ENCODE measurements around the gene RNF168. TPM values are rescaled to one million over a fixed set of nuclear protein-coding genes. Genes with fewer than 3 reads are reported as not detected.
"Not testable (repeated sequence)": the region's sequence is repeated elsewhere in the genome, so short reads cannot be mapped to it uniquely, and the experiment has no call there.

Gene RNF168
- total and polyA plus RNA-seq, 2 donors (not counting 1 experiment from before 2014, with no cell fraction given): 3.4 to 42.7 TPM

- no peaks in the 10 kb centered on the region for H4K20me1 ChIP-seq (ENCODE audit: control insufficient read depth, insufficient read depth, low read length, poor library complexity, severe bottlenecking)
- Mint-ChIP-seq H3K27me3 (no peaks in the 10 kb centered on the region), H3K4me3 (no peak overlapping the region), H3K4me1 (peaks cover 1% of the 10 kb centered on the region), H3K27ac (no peak overlapping the region), H3K9me3 (ENCODE audit: insufficient read depth) (no peaks in the 10 kb centered on the region)
- no peak overlapping the region for H3K9ac ChIP-seq (ENCODE audit: low read length)
- H2AFZ ChIP-seq (ENCODE audit: insufficient read depth, low read depth, low read length, poor library complexity, severe bottlenecking): no peak overlapping the region
- no peak overlapping the region for H3K4me2 ChIP-seq (replicated peaks; ENCODE audit: low read depth, low read length, poor library complexity, severe bottlenecking)
- POLR2A ChIA-PET: no interaction called here
- WGBS (ENCODE audit: insufficient coverage): 100% methylated on average over 4 of the region's 6 CpGs
- ATAC-seq (ENCODE audit: low read depth) (no peak), DNase-seq (no peak)
- H3K27me3 ChIP-seq (replicated peaks in 1 of 4; ENCODE audit: control extremely low read depth in 1 of 4, control insufficient read depth in 3 of 4, insufficient read depth in 4 of 4, low read length in 3 of 4): no peaks in the 10 kb centered on the region
- H3K36me3 ChIP-seq (replicated peaks in 1 of 2; ENCODE audit: control extremely low read depth in 1 of 2, control insufficient read depth in 1 of 2, extremely low read depth in 1 of 2, insufficient read depth in 2 of 2, low read length in 1 of 2): peaks cover 0 to 2% of the 10 kb centered on the region in 2 experiments
- CTCF ChIA-PET: interaction anchor here (0.7 kb wide), 1 partner anchor 291 kb away, joined by 3 read pairs; no protein-coding TSS in a partner anchor
- no peaks in the 10 kb centered on the region for H3K9me3 ChIP-seq (ENCODE audit: control extremely low read depth in 1 of 3, control insufficient read depth in 2 of 3, insufficient read depth in 1 of 3, low read length in 2 of 3)
- no peak overlapping the region for H3K4me3 ChIP-seq (ENCODE audit: control extremely low read depth in 1 of 5, extremely low read depth in 1 of 5, insufficient read depth in 1 of 5, low read depth in 2 of 5, low read length in 4 of 5)
- H3K27ac ChIP-seq (ENCODE audit: low read length in 2 of 2): no peak overlapping the region
- intact Hi-C loops (cut with micrococcal nuclease): no loop called here
- no peaks in the 10 kb centered on the region for H3K4me1 ChIP-seq (ENCODE audit: control insufficient read depth in 2 of 2, insufficient read depth in 2 of 2, low read length in 2 of 2)
- TF ChIP-seq EZH2 (IDR thresholded peaks at IDR 0.05; ENCODE audit: borderline replicate concordance, insufficient read depth, low read depth, low read length, poor library complexity, severe bottlenecking): no peak
- H3K79me2 ChIP-seq (ENCODE audit: control insufficient read depth, insufficient read depth, low read length): no peaks in the 10 kb centered on the region
Observed at GRCh38 chr3:196454935-196455334, 48.6 kb downstream of the RNF168 start.

GRCh38 chr3:196445391-196445790 lies 58.2 kb downstream of the RNF168 start:
- H3K4me1 Mint-ChIP-seq; POLR2A ChIA-PET; H3K79me2 ChIP-seq (ENCODE audit: control insufficient read depth, insufficient read depth, low read length); H3K27me3 ChIP-seq (replicated peaks in 1 of 4; ENCODE audit: control extremely low read depth in 1 of 4, control insufficient read depth in 3 of 4, insufficient read depth in 4 of 4, low read length in 3 of 4); H3K4me1 ChIP-seq (ENCODE audit: control insufficient read depth in 2 of 2, insufficient read depth in 2 of 2, low read length in 2 of 2); H3K9me3 Mint-ChIP-seq (ENCODE audit: insufficient read depth); ATAC-seq (ENCODE audit: low read depth); H3K9me3 ChIP-seq (ENCODE audit: control extremely low read depth in 1 of 3, control insufficient read depth in 2 of 3, insufficient read depth in 1 of 3, low read length in 2 of 3); H3K9ac ChIP-seq (ENCODE audit: low read length); H3K27ac Mint-ChIP-seq; H3K27me3 Mint-ChIP-seq; H2AFZ ChIP-seq (ENCODE audit: insufficient read depth, low read depth, low read length, poor library complexity, severe bottlenecking); intact Hi-C loops (cut with micrococcal nuclease); DNase-seq; H3K4me3 ChIP-seq (ENCODE audit: control extremely low read depth in 1 of 5, extremely low read depth in 1 of 5, insufficient read depth in 1 of 5, low read depth in 2 of 5, low read length in 4 of 5); H3K4me3 Mint-ChIP-seq; H3K4me2 ChIP-seq (replicated peaks; ENCODE audit: low read depth, low read length, poor library complexity, severe bottlenecking); H3K36me3 ChIP-seq (replicated peaks in 1 of 2; ENCODE audit: control extremely low read depth in 1 of 2, control insufficient read depth in 1 of 2, extremely low read depth in 1 of 2, insufficient read depth in 2 of 2, low read length in 1 of 2); H4K20me1 ChIP-seq (ENCODE audit: control insufficient read depth, insufficient read depth, low read length, poor library complexity, severe bottlenecking); H3K27ac ChIP-seq (ENCODE audit: low read length in 2 of 2): not testable (repeated sequence)
- CTCF ChIA-PET: interaction anchor here (0.7 kb wide), 1 partner anchor 1635 kb away, joined by 4 read pairs; no protein-coding TSS in a partner anchor
- 96% methylated on average over 5 of the region's 7 CpGs for WGBS (ENCODE audit: insufficient coverage)

Measured in B cell (primary cell).